Type B pancreatic cell (in vitro differentiated cells): Measurements from ENCODE around the gene FLVCR2. TPM values are rescaled to one million over a fixed set of nuclear protein-coding genes. Genes with fewer than 3 reads are reported as not detected.

Source experiments
- DNase-seq: peaks from one replicate; pipeline ENCODE4 v3.0.0; 2021; ENCODE audit warnings: mixed read lengths; ENCODE audit not compliant: unreplicated experiment; ENCODE audit errors: extremely low spot score
- H3K27ac Mint-ChIP-seq: 2 replicates; pipeline ENCODE4 v1.8.0; 2021; ENCODE audit warnings: mild to moderate bottlenecking, mixed read lengths
- H3K27me3 Mint-ChIP-seq: 2 replicates; pipeline ENCODE4 v1.8.0; 2021; ENCODE audit warnings: mixed read lengths
- H3K36me3 Mint-ChIP-seq: 2 replicates; pipeline ENCODE4 v1.8.0; 2021; ENCODE audit warnings: mixed read lengths
- H3K4me1 Mint-ChIP-seq: one replicate; pipeline ENCODE4 v1.8.0; 2021; ENCODE audit warnings: mixed read lengths; ENCODE audit not compliant: unreplicated experiment
- H3K4me3 Mint-ChIP-seq: 2 replicates; pipeline ENCODE4 v1.8.0; 2021; ENCODE audit warnings: mild to moderate bottlenecking, mixed read lengths
- H3K9me3 Mint-ChIP-seq: 2 replicates; pipeline ENCODE4 v1.8.0; 2021; ENCODE audit warnings: mixed read lengths
- total RNA-seq: library from RNA; stranded (reverse); gene quantifications from 2 replicates; pipeline ENCODE4 v1.2.1, GENCODE V29; 2021; ENCODE audit warnings: low replicate concordance
- TF ChIP-seq, protein P1 (sequence below): fragments of 200-600 bp; sonication (generic); conservative IDR thresholded peaks from 2 replicates; pipeline ENCODE4 v1.5.0; 2021; ENCODE audit warnings: antibody characterized with exemption, mild to moderate bottlenecking

Gene FLVCR2
- total RNA-seq, 1 donor from 2014 or later = 5.6 TPM

DNA sequence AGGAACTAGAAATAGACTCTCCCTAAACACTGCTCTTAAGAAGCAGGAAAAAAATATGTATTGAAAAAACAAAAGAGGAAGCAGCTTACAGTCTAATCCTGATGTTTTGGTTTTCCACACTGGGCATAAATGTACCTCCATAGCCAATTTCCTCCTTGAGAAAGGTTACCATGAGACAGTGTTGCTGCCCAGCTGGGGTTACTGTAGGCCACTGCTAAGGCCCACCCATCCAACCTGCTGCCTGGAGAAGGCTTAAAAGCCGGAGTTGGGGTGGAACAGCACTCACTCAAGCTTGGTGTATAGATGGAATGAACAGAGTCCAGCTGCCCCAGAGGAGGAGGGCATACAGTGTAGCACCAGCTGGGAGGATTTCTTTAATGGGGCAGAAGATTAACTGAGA is 41.1 kb downstream of the FLVCR2 start:
- H3K4me3 Mint-ChIP-seq = no peak overlapping the region
- peaks cover under 1% of the 10 kb centered on the region for H3K36me3 Mint-ChIP-seq
- H3K9me3 Mint-ChIP-seq = peaks cover 1% of the 10 kb centered on the region
- H3K4me1 Mint-ChIP-seq = no peaks in the 10 kb centered on the region
- H3K27me3 Mint-ChIP-seq = no peaks in the 10 kb centered on the region
- DNase-seq = no peak
- TF ChIP-seq, protein P1, sequence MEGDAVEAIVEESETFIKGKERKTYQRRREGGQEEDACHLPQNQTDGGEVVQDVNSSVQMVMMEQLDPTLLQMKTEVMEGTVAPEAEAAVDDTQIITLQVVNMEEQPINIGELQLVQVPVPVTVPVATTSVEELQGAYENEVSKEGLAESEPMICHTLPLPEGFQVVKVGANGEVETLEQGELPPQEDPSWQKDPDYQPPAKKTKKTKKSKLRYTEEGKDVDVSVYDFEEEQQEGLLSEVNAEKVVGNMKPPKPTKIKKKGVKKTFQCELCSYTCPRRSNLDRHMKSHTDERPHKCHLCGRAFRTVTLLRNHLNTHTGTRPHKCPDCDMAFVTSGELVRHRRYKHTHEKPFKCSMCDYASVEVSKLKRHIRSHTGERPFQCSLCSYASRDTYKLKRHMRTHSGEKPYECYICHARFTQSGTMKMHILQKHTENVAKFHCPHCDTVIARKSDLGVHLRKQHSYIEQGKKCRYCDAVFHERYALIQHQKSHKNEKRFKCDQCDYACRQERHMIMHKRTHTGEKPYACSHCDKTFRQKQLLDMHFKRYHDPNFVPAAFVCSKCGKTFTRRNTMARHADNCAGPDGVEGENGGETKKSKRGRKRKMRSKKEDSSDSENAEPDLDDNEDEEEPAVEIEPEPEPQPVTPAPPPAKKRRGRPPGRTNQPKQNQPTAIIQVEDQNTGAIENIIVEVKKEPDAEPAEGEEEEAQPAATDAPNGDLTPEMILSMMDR = no peak
- H3K27ac Mint-ChIP-seq = no peak overlapping the region

DNA sequence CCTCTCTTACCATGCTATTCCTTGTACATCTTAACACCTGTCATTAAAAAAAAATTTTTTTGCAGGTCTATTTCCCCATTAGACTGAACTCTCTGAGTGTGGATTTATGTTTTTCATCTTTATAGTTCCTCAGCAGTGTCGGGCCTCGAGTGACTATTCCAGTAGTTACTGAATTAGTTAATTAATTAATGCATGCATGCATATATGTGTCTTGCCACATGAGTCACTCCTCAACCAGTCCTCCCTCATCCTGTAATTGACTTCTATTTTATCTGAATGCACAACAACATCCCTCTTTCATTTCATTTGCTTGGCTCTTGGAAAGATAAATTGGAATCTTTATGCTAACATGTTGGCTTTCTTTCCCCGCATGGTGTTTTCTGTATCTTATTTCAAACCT is 46.6 kb downstream of the FLVCR2 start:
- TF ChIP-seq, protein P1 = no peak
- H3K4me1 Mint-ChIP-seq = no peaks in the 10 kb centered on the region

DNA sequence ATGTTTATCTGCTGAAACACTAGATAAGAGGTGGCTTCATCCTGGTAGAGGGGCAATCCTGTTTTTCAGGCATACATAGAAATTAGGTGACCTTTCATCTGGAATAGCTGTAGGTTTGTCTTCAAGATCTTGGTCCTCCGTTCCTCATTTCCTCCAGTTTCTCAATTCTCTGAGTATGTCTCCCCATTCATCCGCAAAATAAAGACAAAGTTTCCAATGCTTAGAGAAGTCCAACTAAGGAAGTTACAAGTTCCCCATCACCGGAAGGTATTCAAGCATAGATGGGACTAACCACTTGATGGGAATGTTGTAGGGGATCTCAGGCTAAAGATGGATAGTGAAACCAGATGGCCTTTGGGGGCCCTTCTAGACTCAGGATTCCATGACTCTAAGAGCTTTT is 48.0 kb downstream of the FLVCR2 start:
- TF ChIP-seq, protein P1 = no peak
- Mint-ChIP-seq H3K4me3 (no peak overlapping the region), H3K27me3 (peaks cover 3% of the 10 kb centered on the region), H3K9me3 (no peaks in the 10 kb centered on the region), H3K27ac (no peak overlapping the region), H3K36me3 (no peaks in the 10 kb centered on the region), H3K4me1 (no peaks in the 10 kb centered on the region)
- no peak for DNase-seq

More for the DNA sequence above, 46.6 kb downstream of the FLVCR2 start:
- Mint-ChIP-seq H3K27ac (no peak overlapping the region), H3K9me3 (no peaks in the 10 kb centered on the region), H3K36me3 (no peaks in the 10 kb centered on the region), H3K4me3 (no peak overlapping the region), H3K27me3 (no peaks in the 10 kb centered on the region)
- no peak for DNase-seq

DNA sequence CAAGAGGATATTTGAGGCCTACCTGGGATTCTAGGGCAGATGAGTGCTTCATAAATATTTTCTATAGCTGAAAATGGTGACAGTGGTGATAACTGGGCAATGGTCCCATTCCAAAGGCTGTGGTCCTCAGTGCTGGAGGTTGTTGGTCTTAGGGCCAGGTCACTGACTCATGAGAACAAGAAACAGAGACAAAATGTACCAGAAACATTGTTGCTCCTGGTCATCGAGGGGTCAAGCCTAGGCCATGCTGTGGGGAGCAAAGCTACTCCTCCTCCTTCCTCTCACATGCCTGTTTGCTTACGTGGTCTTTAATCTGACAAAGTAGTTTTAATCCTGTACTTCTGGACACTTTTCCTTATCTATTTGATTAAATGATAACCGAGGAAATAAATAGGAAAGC is 48.4 kb downstream of the FLVCR2 start:
- Mint-ChIP-seq H3K27me3 (peaks cover 3% of the 10 kb centered on the region), H3K4me3 (no peak overlapping the region), H3K9me3 (no peaks in the 10 kb centered on the region), H3K27ac (peak overlapping the region; percentile 21), H3K4me1 (no peaks in the 10 kb centered on the region), H3K36me3 (no peaks in the 10 kb centered on the region)
- no peak for DNase-seq
- TF ChIP-seq, protein P1 = no peak

DNA sequence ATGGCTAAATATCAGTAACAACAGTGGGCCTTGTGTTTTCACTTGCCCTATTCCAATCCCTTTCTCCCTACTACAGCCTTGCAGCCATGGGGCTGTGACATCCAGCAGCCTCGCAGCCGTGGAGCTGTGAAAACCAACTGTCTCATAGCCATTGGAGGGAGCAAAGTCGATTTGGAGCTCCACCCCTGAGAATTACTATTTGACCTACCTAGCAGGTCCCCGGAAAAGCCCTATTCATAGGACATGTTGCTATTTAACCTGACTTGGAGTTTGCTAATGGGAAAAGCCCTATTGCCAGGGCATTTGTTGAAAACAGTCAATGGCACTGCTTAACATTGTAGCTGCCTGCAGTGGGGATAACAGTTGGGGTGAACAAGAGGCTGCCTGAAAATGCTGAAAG is 49.0 kb downstream of the FLVCR2 start:
- Mint-ChIP-seq H3K9me3 (no peaks in the 10 kb centered on the region), H3K4me1 (no peaks in the 10 kb centered on the region), H3K27me3 (peaks cover 3% of the 10 kb centered on the region), H3K4me3 (no peak overlapping the region), H3K27ac (no peak overlapping the region), H3K36me3 (no peaks in the 10 kb centered on the region)
- DNase-seq = no peak
- TF ChIP-seq, protein P1 = no peak

DNA sequence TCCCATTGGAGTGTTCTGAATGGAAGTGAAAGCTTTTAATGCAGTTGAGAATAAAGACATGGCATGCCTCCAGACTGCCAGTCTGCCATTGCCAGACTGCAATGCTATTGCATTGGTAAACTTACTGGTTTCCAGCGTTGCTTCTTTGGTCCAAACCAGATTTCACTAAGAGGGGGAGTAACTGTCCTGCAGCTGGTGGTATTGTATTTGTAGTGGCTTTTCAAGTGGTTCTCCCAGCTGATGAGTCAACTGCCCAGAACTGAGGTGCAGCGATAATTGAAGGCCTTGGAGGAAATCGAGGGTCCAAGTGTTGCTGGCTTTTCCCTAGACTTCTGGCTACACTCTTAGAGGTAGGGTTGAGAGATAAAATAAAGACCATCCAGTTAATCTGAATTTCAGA is 50.4 kb downstream of the FLVCR2 start:
- Mint-ChIP-seq H3K4me3 (no peak overlapping the region), H3K4me1 (no peaks in the 10 kb centered on the region), H3K27me3 (peaks cover 3% of the 10 kb centered on the region), H3K27ac (no peak overlapping the region), H3K36me3 (no peaks in the 10 kb centered on the region), H3K9me3 (no peaks in the 10 kb centered on the region)
- TF ChIP-seq, protein P1 = no peak
- no peak for DNase-seq
